ENCODE measurements around the gene VTI1A. TPM values are rescaled to one million over a fixed set of nuclear protein-coding genes. Genes with fewer than 3 reads are reported as not detected.

VTI1A gene
- total and polyA plus RNA-seq, 9 of the 15 experiments (the other 6 are each of a cell fraction or from before 2014, with no cell fraction given), result 9.3 to 21.4 (median 16.0) TPM

GRCh38 chr10:112532956-112533355 lies 85.9 kb downstream of the VTI1A start:
- no peak overlapping the region for H3K4me3 ChIP-seq
- ChIA-PET POLR2A (no interaction called here), CTCF (ENCODE audit: low intra/inter-chr PET ratio) (no interaction called here)
- H3K27ac ChIP-seq (ENCODE audit: extremely low read depth, low read depth, low read length), result no peak overlapping the region
- ATAC-seq, result no peak
- no peak for DNase-seq (ENCODE audit: extremely low read depth in 1 of 4, low spot score in 3 of 4)
- TF ChIP-seq KLF6 (CRISPR knock-in tag; IDR thresholded peaks at IDR 0.05; ENCODE audit: borderline replicate concordance) (no peak), MEF2D (tag; conservative IDR thresholded peaks at IDR 0.05; ENCODE audit: low read depth) (no peak), HIVEP1 (CRISPR knock-in tag; IDR thresholded peaks at IDR 0.05) (no peak)
- no peak for FAIRE-seq
- in situ Hi-C loops (cut with MboI) (no loop called here), intact Hi-C loops (cut with micrococcal nuclease) (no loop called here)
- H3K9ac ChIP-seq (ENCODE audit: insufficient read depth in 1 of 2, low read depth in 2 of 2, low read length in 2 of 2), result no peak overlapping the region
- no peaks in the 10 kb centered on the region for H4K20me1 ChIP-seq (replicated peaks; ENCODE audit: control insufficient read depth, insufficient read depth, low read length)
- H3K4me1 ChIP-seq (replicated peaks in 1 of 2; ENCODE audit: control insufficient read depth in 2 of 2, insufficient read depth in 2 of 2, low read length in 2 of 2), result no peaks in the 10 kb centered on the region
- no peak overlapping the region for H3K4me2 ChIP-seq (ENCODE audit: insufficient read depth, low read length)
- BruUV-seq (replicated peaks), result no TSS peak
- no peaks in the 10 kb centered on the region for H3K79me2 ChIP-seq (ENCODE audit: control insufficient read depth, insufficient read depth, low read length)
- no peak overlapping the region for H2AFZ ChIP-seq (ENCODE audit: low read depth, low read length)
- 40% methylated on average over 2 of the region's 2 CpGs for WGBS (ENCODE audit: insufficient coverage, low coverage, missing lambda C conversion rate)
- no peaks in the 10 kb centered on the region for H3K9me1 ChIP-seq (ENCODE audit: control insufficient read depth, insufficient read depth, low read length)
- H3K27me3 ChIP-seq (ENCODE audit: control insufficient read depth in 2 of 2, insufficient read depth in 2 of 2, low read length in 2 of 2), result no peaks in the 10 kb centered on the region
- no peaks in the 10 kb centered on the region for H3K9me3 ChIP-seq (replicated peaks; ENCODE audit: control insufficient read depth, insufficient read depth, low read depth, low read length)
- no peaks in the 10 kb centered on the region for H3K36me3 ChIP-seq (ENCODE audit: control insufficient read depth, insufficient read depth, low read length)

DNA sequence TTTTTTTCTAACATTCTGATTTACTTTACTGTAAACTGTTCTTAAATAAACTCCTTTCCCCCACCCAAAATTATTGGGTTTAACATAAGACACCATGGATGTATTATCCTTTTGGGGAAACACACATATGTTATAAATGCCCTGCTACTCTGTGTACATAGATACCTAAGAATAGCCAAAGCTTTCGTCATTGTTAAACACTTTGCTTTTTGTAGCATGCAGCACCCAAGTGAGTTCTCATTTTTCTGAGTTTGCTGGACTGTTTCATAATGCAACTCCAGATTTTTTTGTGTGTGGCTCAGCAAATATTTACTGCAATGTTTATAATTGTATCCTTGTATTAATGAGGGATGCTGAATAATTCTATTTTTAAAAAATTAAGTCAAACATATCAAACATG lies 86.9 kb downstream of the VTI1A start:
- Histone ChIP-seq H3K27me3 (ENCODE audit: control insufficient read depth in 2 of 2, insufficient read depth in 2 of 2, low read length in 2 of 2) (no peaks in the 10 kb centered on the region), H3K4me3 (no peak overlapping the region), H4K20me1 (replicated peaks; ENCODE audit: control insufficient read depth, insufficient read depth, low read length) (no peaks in the 10 kb centered on the region), H3K9me3 (replicated peaks; ENCODE audit: control insufficient read depth, insufficient read depth, low read depth, low read length) (no peaks in the 10 kb centered on the region), H3K4me2 (ENCODE audit: insufficient read depth, low read length) (no peak overlapping the region), H2AFZ (ENCODE audit: low read depth, low read length) (no peak overlapping the region), H3K9ac (ENCODE audit: insufficient read depth in 1 of 2, low read depth in 2 of 2, low read length in 2 of 2) (no peak overlapping the region), H3K27ac (ENCODE audit: extremely low read depth, low read depth, low read length) (no peak overlapping the region), H3K36me3 (ENCODE audit: control insufficient read depth, insufficient read depth, low read length) (peaks cover 3% of the 10 kb centered on the region; the same call in 1 of the 3 replicates), H3K4me1 (replicated peaks in 1 of 2; ENCODE audit: control insufficient read depth in 2 of 2, insufficient read depth in 2 of 2, low read length in 2 of 2) (no peaks in the 10 kb centered on the region), H3K9me1 (ENCODE audit: control insufficient read depth, insufficient read depth, low read length) (no peaks in the 10 kb centered on the region), H3K79me2 (ENCODE audit: control insufficient read depth, insufficient read depth, low read length) (no peaks in the 10 kb centered on the region)
- CTCF ChIA-PET (ENCODE audit: low intra/inter-chr PET ratio), result no interaction called here
- intact Hi-C loops (cut with micrococcal nuclease), result no loop called here
- in situ Hi-C loops (cut with MboI), result no loop called here
- FAIRE-seq (no peak), DNase-seq (ENCODE audit: extremely low read depth in 1 of 4, low spot score in 3 of 4) (no peak), ATAC-seq (no peak)
- POLR2A ChIA-PET, result no interaction called here
- no TSS peak for BruUV-seq (replicated peaks)
- WGBS (ENCODE audit: insufficient coverage, low coverage, missing lambda C conversion rate), result 88% methylated on average over 1 of the region's 1 CpG
- TF ChIP-seq KLF16 (IDR thresholded peaks at IDR 0.05) (no peak), ZNF408 (CRISPR knock-in tag; IDR thresholded peaks at IDR 0.05; ENCODE audit: low read depth) (no peak), ZNF124 (CRISPR knock-in tag; IDR thresholded peaks at IDR 0.05) (no peak)

Measured in K562 (cell line).